ENCODE results near the gene MMP7.
"Not testable (repeated sequence)": the region's sequence is repeated elsewhere in the genome, so short reads cannot be mapped to it uniquely, and the experiment has no call there.

Gene MMP7

GRCh38 chr11:102534261-102534872, 3.8 kb upstream of the MMP7 start:
- no peak for DNase-seq

GRCh38 chr11:102528618-102529017, 1.9 kb downstream of the MMP7 start:
- no peak for DNase-seq

GRCh38 chr11:102527684-102528083, 2.9 kb downstream of the MMP7 start:
- DNase-seq, result no peak

- no peak for DNase-seq
Measured at GRCh38 chr11:102527041-102527440, 3.5 kb downstream of the MMP7 start.

GRCh38 chr11:102523887-102524286, 6.7 kb downstream of the MMP7 start:
- DNase-seq, result no peak

- DNase-seq, result no peak
Measured at GRCh38 chr11:102523189-102523570, 7.4 kb downstream of the MMP7 start.

- DNase-seq, result no peak
Measured at GRCh38 chr11:102522312-102523188, 8.0 kb downstream of the MMP7 start.

- no peak for DNase-seq
Measured at GRCh38 chr11:102521121-102521520, 9.4 kb downstream of the MMP7 start.

GRCh38 chr11:102520514-102520913, 10.0 kb downstream of the MMP7 start:
- no peak for DNase-seq

GRCh38 chr11:102518296-102519094, 12.1 kb downstream of the MMP7 start:
- DNase-seq, result no peak

GRCh38 chr11:102517670-102518069, 12.9 kb downstream of the MMP7 start:
- no peak for DNase-seq

- no peak for DNase-seq
Measured at GRCh38 chr11:102516179-102516578, 14.4 kb downstream of the MMP7 start.

GRCh38 chr11:102513869-102514268, 16.7 kb downstream of the MMP7 start:
- DNase-seq, result no peak

- no peak for DNase-seq
Measured at GRCh38 chr11:102510439-102511135, 20.0 kb downstream of the MMP7 start.

GRCh38 chr11:102502831-102503230, 27.7 kb downstream of the MMP7 start:
- DNase-seq, result not testable (repeated sequence)

- peak in 1 of 3 experiments; percentile 15 for DNase-seq
Measured at GRCh38 chr11:102500829-102501228, 29.7 kb downstream of the MMP7 start.

- DNase-seq, result no peak
Measured at GRCh38 chr11:102499931-102500330, 30.6 kb downstream of the MMP7 start.

GRCh38 chr11:102499151-102499550, 31.4 kb downstream of the MMP7 start:
- no peak for DNase-seq

GRCh38 chr11:102497061-102497460, 33.5 kb downstream of the MMP7 start:
- DNase-seq, result no peak

- DNase-seq, result peak; percentile 68 to 93 (median 79)
Measured at GRCh38 chr11:102495161-102496042, 35.1 kb downstream of the MMP7 start.

- no peak for DNase-seq
Measured at GRCh38 chr11:102494216-102494615, 36.3 kb downstream of the MMP7 start.

GRCh38 chr11:102493524-102493923, 37.0 kb downstream of the MMP7 start:
- DNase-seq, result peak in 1 of 3 experiments; percentile 12
